HCT116 (cell line): Measurements from ENCODE around the gene SUSD6. TPM values are rescaled to one million over a fixed set of nuclear protein-coding genes. Genes with fewer than 3 reads are reported as not detected.

ENCODE experiments used
- ATAC-seq: fragments of 200-7000 bp; cut with Tn5 transposase; 2 replicates; pipeline ENCODE4 v1.9.1; 2020; ENCODE audit warnings: mild to moderate bottlenecking, moderate library complexity
- BruUV-seq: library from RNA; stranded (reverse); fragments of 400-500 nt; replicated peaks from 2 replicates; lab custom pipeline; 2021; lab: Mats Ljungman, UMichigan
- CTCF ChIA-PET: fragments of 300-600 bp; sonication (Branson Sonifier 250); formaldehyde crosslinking; loops from one replicate; lab custom pipeline; 2021; ENCODE audit warnings: antibody characterized with exemption; lab: Charles Lee
- POLR2A ChIA-PET: fragments of 300-600, 350-600 bp; sonication (Branson Sonifier 250); formaldehyde crosslinking; loops from one replicate; lab custom pipeline; 2021; ENCODE audit warnings: antibody characterized with exemption; lab: Charles Lee
- RAD21 ChIA-PET, 2 experiments: fragments of 300-600 bp; sonication (Branson Sonifier 250); formaldehyde crosslinking; loops; one replicate each; lab custom pipeline; 2023; ENCODE audit warnings: low total read pairs in 2 of 2; ENCODE audit not compliant: uncharacterized antibody in 2 of 2, unreplicated experiment in 2 of 2, low non-redundant PET in 1 of 2; lab: Charles Lee
- DNase-seq: peaks from one replicate; pipeline ENCODE4 v3.0.0-alpha.2; 2010; ENCODE audit warnings: low read depth, low spot score
- H2AFZ ChIP-seq: fragments of 200-600 bp; shearing (Covaris generic), sonication (generic); 2 replicates; pipeline ENCODE4 v1.6.1; 2017; ENCODE audit warnings: low read depth, mixed run types, mixed read lengths, antibody characterized with exemption, low read length; ENCODE audit not compliant: poor library complexity, severe bottlenecking
- H3K27ac ChIP-seq: 2 replicates; pipeline ENCODE4 v1.5.1; 2012; ENCODE audit warnings: low read depth, low read length
- H3K27me3 ChIP-seq: fragments of 200-600 bp; sonication (generic); 2 replicates; pipeline ENCODE4 v1.6.1; 2016; ENCODE audit warnings: mixed run types, low read length, mixed read lengths; ENCODE audit not compliant: insufficient read depth
- H3K36me3 ChIP-seq, 2 experiments: fragments of 200-500 bp in 1 of 2; fragments of 200-600 bp in 1 of 2; sonication (Bioruptor generic) in 1 of 2; sonication (generic) in 1 of 2; 2 replicates each; pipeline versions ENCODE4 v1.5.1 to v1.6.1; 2014 to 2016; ENCODE audit warnings: low read length in 2 of 2, inconsistent platforms in 1 of 2, mixed read lengths in 1 of 2, mixed run types in 1 of 2; ENCODE audit not compliant: insufficient read depth in 2 of 2, control insufficient read depth in 1 of 2
- H3K4me1 ChIP-seq, 2 experiments: fragments of 200-600 bp in 1 of 2; sonication (generic) in 1 of 2; 2 replicates each; pipeline versions ENCODE4 v1.5.1 to v1.6.1; 2012 to 2017; ENCODE audit warnings: low read length in 2 of 2, inconsistent platforms in 1 of 2, mild to moderate bottlenecking in 1 of 2, mixed read lengths in 1 of 2, mixed run types in 1 of 2, moderate library complexity in 1 of 2; ENCODE audit not compliant: insufficient read depth in 2 of 2, control insufficient read depth in 1 of 2
- H3K4me2 ChIP-seq: fragments of 200-600 bp; sonication (generic); 2 replicates; pipeline ENCODE4 v1.6.1; 2017; ENCODE audit warnings: mixed run types, low read length, mixed read lengths
- H3K4me3 ChIP-seq, 2 experiments: fragments of 200-600 bp in 1 of 2; sonication (generic) in 1 of 2; replicated peaks in 1 of 2; 2 replicates each; pipeline ENCODE4 v1.5.1; 2011 to 2016; ENCODE audit warnings: low read length in 2 of 2, control low read depth in 1 of 2, low read depth in 1 of 2, mild to moderate bottlenecking in 1 of 2, mixed read lengths in 1 of 2, mixed run types in 1 of 2
- H3K79me2 ChIP-seq: fragments of 200-600 bp; sonication (generic); 2 replicates; pipeline ENCODE4 v1.6.1; 2017; ENCODE audit warnings: mild to moderate bottlenecking, mixed run types, low read length, moderate library complexity, mixed read lengths; ENCODE audit not compliant: insufficient read depth
- H3K9ac ChIP-seq: fragments of 200-600 bp; sonication (generic); 2 replicates; pipeline ENCODE4 v1.6.1; 2016; ENCODE audit warnings: low read length, mixed read lengths
- H3K9me2 ChIP-seq: fragments of 200-600 bp; sonication (generic), shearing (Covaris generic); 2 replicates; pipeline ENCODE4 v1.6.1; 2017; ENCODE audit warnings: mixed run types, mild to moderate bottlenecking, moderate library complexity; ENCODE audit not compliant: insufficient read depth
- H3K9me3 ChIP-seq, 2 experiments: fragments of 200-500 bp in 1 of 2; fragments of 200-600 bp in 1 of 2; sonication (Bioruptor generic) in 1 of 2; sonication (generic) in 1 of 2; 2 replicates each; pipeline ENCODE4 v1.6.1; 2014 to 2017; ENCODE audit warnings: low read length in 2 of 2, mixed read lengths in 2 of 2, inconsistent platforms in 1 of 2, low read depth in 1 of 2, mild to moderate bottlenecking in 1 of 2, mixed run types in 1 of 2, moderate library complexity in 1 of 2; ENCODE audit not compliant: control insufficient read depth in 1 of 2, insufficient read depth in 1 of 2
- H4K20me1 ChIP-seq: fragments of 200-600 bp; sonication (generic), shearing (Covaris generic); 2 replicates; pipeline ENCODE4 v1.6.1; 2017; ENCODE audit warnings: mixed run types, mild to moderate bottlenecking, moderate library complexity; ENCODE audit not compliant: insufficient read depth
- ATF3 ChIP-seq: IDR thresholded peaks from 2 replicates; pipeline ENCODE4 v1.6.1; 2012
- CBX3 ChIP-seq: IDR thresholded peaks from 2 replicates; pipeline ENCODE4 v1.6.1; 2012; ENCODE audit warnings: low read depth
- CEBPB ChIP-seq: IDR thresholded peaks from 2 replicates; pipeline ENCODE4 v1.6.1; 2012; ENCODE audit warnings: low read depth
- EGR1 ChIP-seq: IDR thresholded peaks from 2 replicates; pipeline ENCODE4 v1.6.1; 2012; ENCODE audit warnings: low read depth
- ELF1 ChIP-seq: IDR thresholded peaks from 2 replicates; pipeline ENCODE4 v1.6.1; 2012; ENCODE audit warnings: low read depth, borderline replicate concordance
- EZH2phosphoT487 ChIP-seq: fragments of 200-600 bp; IDR thresholded peaks from 2 replicates; pipeline ENCODE4 v1.6.1; 2018; ENCODE audit warnings: antibody characterized with exemption, borderline replicate concordance
- FOSL1 ChIP-seq: IDR thresholded peaks from 2 replicates; pipeline ENCODE4 v1.6.1; 2012; ENCODE audit warnings: low read depth
- JUND ChIP-seq: IDR thresholded peaks from 2 replicates; pipeline ENCODE4 v1.6.1; 2012
- POLR2A ChIP-seq: IDR thresholded peaks from 2 replicates; pipeline ENCODE4 v1.7.0; 2011; ENCODE audit warnings: borderline replicate concordance; ENCODE audit not compliant: insufficient read depth, insufficient read length; ENCODE audit errors: extremely low read depth
- POLR2AphosphoS5 ChIP-seq: IDR thresholded peaks from 2 replicates; pipeline ENCODE4 v1.6.1; 2011; ENCODE audit warnings: mild to moderate bottlenecking, low read depth, low read length, moderate library complexity
- RAD21 ChIP-seq: IDR thresholded peaks from 2 replicates; pipeline ENCODE4 v1.6.1; 2012; ENCODE audit warnings: low read depth, mild to moderate bottlenecking
- REST ChIP-seq: IDR thresholded peaks from 2 replicates; pipeline ENCODE4 v1.6.1; 2012; ENCODE audit warnings: low read depth
- SRF ChIP-seq: IDR thresholded peaks from 2 replicates; pipeline ENCODE4 v1.6.1; 2012; ENCODE audit warnings: low read depth
- YY1 ChIP-seq: IDR thresholded peaks from 2 replicates; pipeline ENCODE4 v1.6.1; 2011; ENCODE audit warnings: low read length, low read depth, moderate library complexity, mild to moderate bottlenecking; ENCODE audit not compliant: insufficient replicate concordance; ENCODE audit errors: extremely low read depth
- intact Hi-C: fragments of 100-400 bp; cut with micrococcal nuclease; formaldehyde crosslinking; loops from 2 replicates; pipeline ENCODE4 v1.10.0; 2022
- total RNA-seq: library from RNA; stranded (reverse); gene quantifications from one replicate; pipeline ENCODE4 v1.2.1, GENCODE V29; 2021; ENCODE audit not compliant: unreplicated experiment

The SUSD6 gene
- total RNA-seq, 1 experiment from 2014 or later = 6.4 TPM

GRCh38 chr14:69632593-69633151 is 21.3 kb downstream of the SUSD6 start:
- Histone ChIP-seq H3K4me1 (no peaks in the 10 kb centered on the region), H3K4me2 (no peak overlapping the region), H3K9ac (no peak overlapping the region), H3K27me3 (no peaks in the 10 kb centered on the region), H3K9me3 (no peaks in the 10 kb centered on the region), H3K79me2 (no peaks in the 10 kb centered on the region), H3K9me2 (no peaks in the 10 kb centered on the region), H3K27ac (no peak overlapping the region), H3K4me3 (no peak overlapping the region), H3K36me3 (no peaks in the 10 kb centered on the region), H4K20me1 (no peaks in the 10 kb centered on the region), H2AFZ (no peak overlapping the region)
- intact Hi-C loops = no loop called here
- ATAC-seq (no peak), DNase-seq (no peak)
- ChIA-PET CTCF (no interaction called here), POLR2A (no interaction called here), RAD21 (no interaction called here)
- TF ChIP-seq ELF1 (no peak), FOSL1 (no peak), ATF3 (no peak), REST (no peak), CEBPB (no peak), SRF (no peak), YY1 (no peak), JUND (no peak), POLR2AphosphoS5 (no peak), EZH2phosphoT487 (no peak), RAD21 (no peak), EGR1 (no peak), CBX3 (no peak), POLR2A (no peak)
- BruUV-seq = no TSS peak
